KMS-11 (cell line): ENCODE data around the gene ZNF750.

ENCODE experiments used
- H2AFZ ChIP-seq: fragments of 200-600 bp; sonication (generic); 2 replicates; pipeline ENCODE4 v1.6.1; 2016; ENCODE audit warnings: antibody characterized with exemption, mixed run types, low read depth
- H3K27ac ChIP-seq: fragments of 200-600 bp; sonication (generic); 2 replicates; pipeline ENCODE4 v1.6.1; 2016; ENCODE audit warnings: mild to moderate bottlenecking, mixed run types
- H3K27me3 ChIP-seq: fragments of 200-600 bp; sonication (generic); 2 replicates; pipeline ENCODE4 v1.6.1; 2017; ENCODE audit warnings: mild to moderate bottlenecking, low read depth, mixed run types, moderate library complexity; ENCODE audit not compliant: insufficient read depth
- H3K36me3 ChIP-seq: fragments of 200-600 bp; sonication (generic); 2 replicates; pipeline ENCODE4 v1.6.1; 2017; ENCODE audit warnings: mild to moderate bottlenecking, mixed run types; ENCODE audit not compliant: insufficient read depth
- H3K4me1 ChIP-seq: fragments of 200-600 bp; sonication (generic); 2 replicates; pipeline ENCODE4 v1.6.1; 2016; ENCODE audit warnings: mild to moderate bottlenecking, low read depth, mixed run types; ENCODE audit not compliant: poor library complexity, severe bottlenecking
- H3K4me2 ChIP-seq: fragments of 200-600 bp; sonication (generic); 2 replicates; pipeline ENCODE4 v1.7.0; 2016; ENCODE audit warnings: mild to moderate bottlenecking, mixed run types
- H3K4me3 ChIP-seq: fragments of 200-600 bp; sonication (generic); IDR thresholded peaks from 2 replicates; pipeline ENCODE4 v1.6.1; 2017; ENCODE audit warnings: low read depth, low read length, mixed read lengths; ENCODE audit not compliant: insufficient read depth
- H3K79me2 ChIP-seq: fragments of 200-600 bp; sonication (generic); 2 replicates; pipeline ENCODE4 v1.6.1; 2016; ENCODE audit warnings: low read depth, mixed run types; ENCODE audit not compliant: insufficient read depth
- H3K9ac ChIP-seq: fragments of 200-600 bp; sonication (generic); 2 replicates; pipeline ENCODE4 v1.6.1; 2016; ENCODE audit warnings: mild to moderate bottlenecking, mixed run types
- H4K20me1 ChIP-seq: fragments of 200-600 bp; sonication (generic); 2 replicates; pipeline ENCODE4 v1.6.1; 2016; ENCODE audit warnings: mild to moderate bottlenecking, mixed run types; ENCODE audit not compliant: insufficient read depth
- CTCF ChIP-seq: fragments of 200-600 bp; sonication (generic); conservative IDR thresholded peaks from 2 replicates; pipeline ENCODE4 v1.6.1; 2017; ENCODE audit warnings: low read depth, mild to moderate bottlenecking, antibody characterized with exemption, low read length, moderate library complexity, mixed read lengths

Gene ZNF750

GRCh38 chr17:82874011-82874835, 34.4 kb upstream of the ZNF750 start:
- Histone ChIP-seq H2AFZ (no peak overlapping the region), H3K4me1 (peaks cover 6% of the 10 kb centered on the region), H4K20me1 (no peaks in the 10 kb centered on the region), H3K27me3 (no peaks in the 10 kb centered on the region), H3K4me2 (no peak overlapping the region), H3K79me2 (peaks cover 2% of the 10 kb centered on the region; the same call in 1 of the 2 replicates), H3K36me3 (no peaks in the 10 kb centered on the region; the same call in 1 of the 2 replicates), H3K9ac (no peak overlapping the region), H3K4me3 (no peak overlapping the region), H3K27ac (no peak overlapping the region)
- no peak for TF ChIP-seq CTCF

- H4K20me1 ChIP-seq, result no peaks in the 10 kb centered on the region
These were observed 33.7 kb upstream of the ZNF750 start for GRCh38 chr17:82873521-82873920.

GRCh38 chr17:82872591-82873520, 33.0 kb upstream of the ZNF750 start:
- Histone ChIP-seq H3K4me1 (peaks cover 7% of the 10 kb centered on the region), H3K4me3 (no peak overlapping the region), H3K79me2 (peaks cover 4% of the 10 kb centered on the region; the same call in 1 of the 2 replicates), H3K27me3 (no peaks in the 10 kb centered on the region), H3K4me2 (no peak overlapping the region), H2AFZ (no peak overlapping the region), H3K9ac (no peak overlapping the region), H4K20me1 (no peaks in the 10 kb centered on the region), H3K27ac (no peak overlapping the region), H3K36me3 (no peaks in the 10 kb centered on the region; the same call in 1 of the 2 replicates)
- no peak for TF ChIP-seq CTCF

More at GRCh38 chr17:82873521-82873920, 33.7 kb upstream of the ZNF750 start:
- H3K4me1 ChIP-seq, result peaks cover 6% of the 10 kb centered on the region
- no peaks in the 10 kb centered on the region for H3K27me3 ChIP-seq
- H3K79me2 ChIP-seq, result peaks cover 3% of the 10 kb centered on the region; the same call in 1 of the 2 replicates
- H3K4me3 ChIP-seq, result no peak overlapping the region
- TF ChIP-seq CTCF, result no peak
- H2AFZ ChIP-seq, result no peak overlapping the region
- H3K36me3 ChIP-seq, result no peaks in the 10 kb centered on the region; the same call in 1 of the 2 replicates
- H3K9ac ChIP-seq, result no peak overlapping the region
- no peak overlapping the region for H3K4me2 ChIP-seq
- no peak overlapping the region for H3K27ac ChIP-seq

- Histone ChIP-seq H3K27me3 (no peaks in the 10 kb centered on the region), H3K4me2 (no peak overlapping the region), H3K36me3 (no peaks in the 10 kb centered on the region; the same call in 1 of the 2 replicates), H3K4me3 (no peak overlapping the region), H2AFZ (no peak overlapping the region), H3K4me1 (peaks cover 12% of the 10 kb centered on the region), H4K20me1 (no peaks in the 10 kb centered on the region), H3K27ac (no peak overlapping the region), H3K9ac (no peak overlapping the region), H3K79me2 (peaks cover 13% of the 10 kb centered on the region; the same call in 1 of the 2 replicates)
- TF ChIP-seq CTCF, result no peak
These were observed 32.1 kb upstream of the ZNF750 start for GRCh38 chr17:82871776-82872561.
